GM12873 (cell line): ENCODE results near the gene FRS3.

ENCODE experiments used
- TF ChIP-seq, protein P1 (sequence below): IDR thresholded peaks from 2 replicates; pipeline ENCODE4 v1.5.1; 2012; ENCODE audit warnings: low read depth, mild to moderate bottlenecking, moderate library complexity, low read length, control low read depth; ENCODE audit not compliant: insufficient read depth; ENCODE audit errors: missing control alignments

The FRS3 gene

DNA sequence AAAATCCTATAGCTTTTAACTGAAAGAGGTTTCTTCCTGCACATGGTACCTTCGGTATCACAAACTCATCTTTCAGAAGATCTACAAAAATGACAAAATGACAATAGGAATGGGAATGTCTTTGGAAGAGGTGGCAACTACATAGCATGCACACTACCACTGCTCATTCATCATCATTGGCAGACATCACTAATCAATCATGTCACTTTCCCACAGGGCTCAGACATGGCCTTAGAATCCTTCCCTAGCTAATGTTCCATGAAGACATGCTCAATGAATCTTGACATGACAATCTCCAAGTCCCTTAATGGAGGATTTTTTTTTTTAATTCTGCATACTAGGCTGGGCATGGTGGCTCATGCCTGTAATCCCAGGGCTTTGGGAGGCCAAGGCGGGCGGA is 29.3 kb downstream of the FRS3 start:
- TF ChIP-seq, protein P1, sequence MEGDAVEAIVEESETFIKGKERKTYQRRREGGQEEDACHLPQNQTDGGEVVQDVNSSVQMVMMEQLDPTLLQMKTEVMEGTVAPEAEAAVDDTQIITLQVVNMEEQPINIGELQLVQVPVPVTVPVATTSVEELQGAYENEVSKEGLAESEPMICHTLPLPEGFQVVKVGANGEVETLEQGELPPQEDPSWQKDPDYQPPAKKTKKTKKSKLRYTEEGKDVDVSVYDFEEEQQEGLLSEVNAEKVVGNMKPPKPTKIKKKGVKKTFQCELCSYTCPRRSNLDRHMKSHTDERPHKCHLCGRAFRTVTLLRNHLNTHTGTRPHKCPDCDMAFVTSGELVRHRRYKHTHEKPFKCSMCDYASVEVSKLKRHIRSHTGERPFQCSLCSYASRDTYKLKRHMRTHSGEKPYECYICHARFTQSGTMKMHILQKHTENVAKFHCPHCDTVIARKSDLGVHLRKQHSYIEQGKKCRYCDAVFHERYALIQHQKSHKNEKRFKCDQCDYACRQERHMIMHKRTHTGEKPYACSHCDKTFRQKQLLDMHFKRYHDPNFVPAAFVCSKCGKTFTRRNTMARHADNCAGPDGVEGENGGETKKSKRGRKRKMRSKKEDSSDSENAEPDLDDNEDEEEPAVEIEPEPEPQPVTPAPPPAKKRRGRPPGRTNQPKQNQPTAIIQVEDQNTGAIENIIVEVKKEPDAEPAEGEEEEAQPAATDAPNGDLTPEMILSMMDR: no peak

DNA sequence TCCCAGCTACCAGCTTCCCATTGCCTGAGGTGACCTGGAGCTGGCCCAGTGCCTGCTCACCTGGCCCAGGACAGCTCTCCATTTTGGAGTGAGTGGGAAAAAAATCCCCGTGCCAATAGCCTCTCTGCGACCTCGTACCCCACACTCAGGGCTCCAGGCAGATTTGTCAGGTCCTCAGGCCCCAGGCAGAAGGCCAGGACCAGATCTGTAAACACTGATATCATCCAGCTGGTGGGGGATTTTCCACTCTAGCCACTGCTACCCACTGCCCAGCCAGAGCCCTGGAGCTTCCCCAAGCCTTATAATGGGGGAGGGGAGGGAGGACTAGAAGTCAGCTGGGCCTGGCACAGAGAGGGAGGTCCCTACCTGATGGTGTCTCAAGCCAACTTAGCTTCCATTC is 31.2 kb downstream of the FRS3 start:
- TF ChIP-seq, protein P1: no peak

DNA sequence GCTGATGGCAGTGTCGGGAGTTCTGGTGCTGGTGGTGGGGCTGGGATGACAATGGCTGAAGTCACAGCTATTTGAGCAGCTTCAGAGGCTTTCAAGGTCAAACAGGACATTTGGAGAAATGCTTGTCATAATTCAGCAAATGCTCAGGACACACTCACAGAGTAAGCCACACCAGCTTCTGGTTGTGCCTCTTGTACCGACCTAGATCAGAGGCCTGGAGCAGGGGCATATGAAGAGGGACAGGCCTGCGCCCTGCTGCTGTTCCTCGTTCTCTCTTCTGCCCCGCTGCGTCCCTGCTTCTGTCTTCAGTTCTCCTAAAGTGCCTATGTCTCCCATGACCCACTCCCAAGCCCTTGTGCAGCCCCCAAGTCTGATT is 31.6 kb downstream of the FRS3 start:
- TF ChIP-seq, protein P1: no peak

DNA sequence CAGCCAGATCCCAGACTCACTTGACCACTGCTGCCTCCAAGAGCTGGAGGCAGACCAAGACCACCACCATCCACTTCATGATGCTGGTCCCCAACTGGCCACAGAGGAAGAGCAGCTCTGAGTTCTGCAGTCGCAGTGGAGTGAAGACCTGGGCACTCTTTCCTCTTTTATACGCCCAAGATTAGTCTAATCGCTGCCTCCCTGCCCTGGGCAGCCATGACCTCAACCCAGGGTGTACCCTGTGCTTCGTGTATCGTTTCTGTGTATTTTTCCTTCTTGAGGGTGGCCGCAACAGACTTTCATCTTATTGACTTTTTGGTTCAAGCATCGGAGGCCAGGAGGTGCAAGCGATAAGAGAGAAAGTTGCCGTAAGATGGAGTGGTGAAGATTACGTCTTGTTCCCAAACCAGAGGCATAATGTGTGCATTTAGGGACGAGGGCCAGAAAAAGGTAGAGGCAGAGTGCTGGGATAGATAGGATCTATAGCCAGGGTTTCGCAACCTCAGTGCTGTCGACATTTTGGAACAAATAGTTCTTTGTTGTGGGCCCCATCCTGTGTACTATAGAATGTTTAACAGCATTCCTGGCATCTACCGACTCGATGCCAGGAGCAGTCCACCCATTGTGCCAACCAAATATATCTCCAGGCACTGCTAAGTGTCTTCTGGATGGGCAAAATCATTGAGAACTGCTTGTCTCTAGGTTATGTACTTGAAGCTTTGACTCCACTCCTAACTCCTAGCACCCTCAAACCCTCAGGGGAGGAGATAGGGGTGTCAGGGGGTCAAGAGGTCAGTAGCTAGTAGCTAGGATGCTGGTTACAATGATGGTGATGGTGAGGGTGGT is 32.2 kb downstream of the FRS3 start, which contains the start of gene PGC:
Gene PGC, minus strand, starts transcription at position 142 of the 846 bp plus-strand sequence. Its CDS starts 63 bp downstream, at position 79.
- TF ChIP-seq, protein P1: no peak

DNA sequence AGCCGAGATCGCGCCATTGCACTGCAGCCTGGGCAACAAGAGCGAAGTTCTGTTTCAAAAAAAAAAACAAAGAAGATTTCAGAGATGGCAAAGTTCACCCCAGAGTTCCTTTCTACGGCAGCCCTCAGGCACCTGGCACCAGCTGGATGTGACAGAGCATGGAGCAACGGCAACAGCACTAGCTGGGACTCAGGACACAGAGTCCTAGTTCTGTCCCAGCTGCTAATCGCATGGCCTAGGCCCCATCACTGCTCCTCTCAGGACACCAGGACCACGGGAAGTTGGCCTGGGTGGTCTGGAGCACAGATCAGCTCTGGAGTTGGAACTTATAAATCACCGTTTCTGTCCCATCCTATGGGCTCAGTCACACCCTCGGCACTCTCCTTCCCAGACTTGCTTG is 33.6 kb downstream of the FRS3 start:
- TF ChIP-seq, protein P1: no peak

DNA sequence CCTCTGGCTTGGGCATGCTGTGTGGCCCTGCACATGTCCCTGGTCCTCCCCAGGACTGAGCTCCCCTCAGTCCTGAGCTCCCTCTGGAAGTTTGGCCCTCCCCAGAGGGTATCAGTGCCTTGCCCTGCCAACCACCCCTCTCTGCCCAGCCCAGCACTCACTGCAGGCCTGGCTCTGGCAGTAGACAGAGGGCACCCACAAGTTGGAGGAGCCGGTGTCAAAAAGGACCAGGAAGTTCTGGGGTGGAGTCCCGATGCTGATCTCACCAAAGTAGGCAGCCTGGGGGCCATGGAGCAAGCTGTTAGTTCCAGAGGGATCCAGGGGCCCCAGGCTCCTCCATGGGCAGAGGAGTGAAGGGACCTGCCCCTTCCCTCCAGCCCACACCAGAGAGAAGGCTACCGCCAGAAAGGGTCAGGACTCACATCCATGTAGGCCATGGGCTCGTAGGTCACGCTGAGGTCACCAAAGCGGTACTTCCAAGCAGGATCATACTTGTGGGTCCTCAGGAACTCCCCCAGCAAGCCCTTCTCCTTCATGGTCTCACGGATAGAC is 35.4 kb downstream of the FRS3 start:
- TF ChIP-seq, protein P1: no peak

DNA sequence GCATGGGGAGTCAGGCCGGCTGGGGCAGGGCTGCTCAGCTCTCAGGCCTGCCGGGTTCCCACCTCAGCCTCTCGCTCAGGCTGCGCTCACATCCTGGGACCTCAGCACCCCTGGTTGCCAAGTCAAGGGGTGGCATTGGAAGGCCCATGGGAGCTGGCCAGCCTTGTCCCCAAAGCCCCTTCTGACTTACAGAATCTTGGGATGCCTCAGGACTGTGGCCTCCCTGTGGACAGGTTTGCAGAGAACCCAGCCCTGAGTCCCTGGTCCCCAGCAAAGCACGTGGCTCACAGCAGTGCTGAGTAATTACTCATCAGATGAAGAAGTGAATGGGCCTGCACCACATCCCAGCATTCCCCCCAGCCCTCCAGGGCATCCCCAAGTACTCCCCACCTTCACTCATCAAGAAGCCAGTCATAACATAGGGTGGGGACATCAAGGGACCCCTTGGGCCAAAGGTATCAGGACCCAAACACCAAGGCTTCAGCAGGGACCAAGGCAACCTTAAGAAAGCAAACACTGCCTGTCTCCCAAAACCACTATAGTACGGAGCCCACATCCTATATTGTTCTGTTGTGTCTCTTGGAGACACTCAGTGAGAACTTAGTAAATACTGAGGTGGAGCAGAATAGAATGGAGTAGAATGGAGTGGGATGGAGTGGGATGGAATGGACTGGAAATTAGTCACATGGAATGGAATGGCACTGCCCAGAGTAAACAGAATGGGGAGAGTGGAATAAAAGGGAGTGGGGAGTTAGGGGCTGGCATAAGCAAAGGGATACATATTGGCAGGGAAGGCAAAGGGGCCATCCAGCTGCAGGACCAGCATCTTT is 36.1 kb downstream of the FRS3 start:
- TF ChIP-seq, protein P1: no peak
